KMS-11 (cell line): ENCODE data around the gene PDE1C.

Experiments used
- H2AFZ ChIP-seq: fragments of 200-600 bp; sonication (generic); 2 replicates; pipeline ENCODE4 v1.6.1; 2016; ENCODE audit warnings: antibody characterized with exemption, mixed run types, low read depth
- H3K27ac ChIP-seq: fragments of 200-600 bp; sonication (generic); 2 replicates; pipeline ENCODE4 v1.6.1; 2016; ENCODE audit warnings: mild to moderate bottlenecking, mixed run types
- H3K27me3 ChIP-seq: fragments of 200-600 bp; sonication (generic); 2 replicates; pipeline ENCODE4 v1.6.1; 2017; ENCODE audit warnings: mild to moderate bottlenecking, low read depth, mixed run types, moderate library complexity; ENCODE audit not compliant: insufficient read depth
- H3K36me3 ChIP-seq: fragments of 200-600 bp; sonication (generic); 2 replicates; pipeline ENCODE4 v1.6.1; 2017; ENCODE audit warnings: mild to moderate bottlenecking, mixed run types; ENCODE audit not compliant: insufficient read depth
- H3K4me1 ChIP-seq: fragments of 200-600 bp; sonication (generic); 2 replicates; pipeline ENCODE4 v1.6.1; 2016; ENCODE audit warnings: mild to moderate bottlenecking, low read depth, mixed run types; ENCODE audit not compliant: poor library complexity, severe bottlenecking
- H3K4me2 ChIP-seq: fragments of 200-600 bp; sonication (generic); 2 replicates; pipeline ENCODE4 v1.7.0; 2016; ENCODE audit warnings: mild to moderate bottlenecking, mixed run types
- H3K4me3 ChIP-seq: fragments of 200-600 bp; sonication (generic); IDR thresholded peaks from 2 replicates; pipeline ENCODE4 v1.6.1; 2017; ENCODE audit warnings: low read depth, low read length, mixed read lengths; ENCODE audit not compliant: insufficient read depth
- H3K79me2 ChIP-seq: fragments of 200-600 bp; sonication (generic); 2 replicates; pipeline ENCODE4 v1.6.1; 2016; ENCODE audit warnings: low read depth, mixed run types; ENCODE audit not compliant: insufficient read depth
- H3K9ac ChIP-seq: fragments of 200-600 bp; sonication (generic); 2 replicates; pipeline ENCODE4 v1.6.1; 2016; ENCODE audit warnings: mild to moderate bottlenecking, mixed run types
- H4K20me1 ChIP-seq: fragments of 200-600 bp; sonication (generic); 2 replicates; pipeline ENCODE4 v1.6.1; 2016; ENCODE audit warnings: mild to moderate bottlenecking, mixed run types; ENCODE audit not compliant: insufficient read depth
- TF ChIP-seq, protein P1 (sequence below): fragments of 200-600 bp; sonication (generic); conservative IDR thresholded peaks from 2 replicates; pipeline ENCODE4 v1.6.1; 2017; ENCODE audit warnings: low read depth, mild to moderate bottlenecking, antibody characterized with exemption, low read length, moderate library complexity, mixed read lengths

Gene PDE1C

DNA sequence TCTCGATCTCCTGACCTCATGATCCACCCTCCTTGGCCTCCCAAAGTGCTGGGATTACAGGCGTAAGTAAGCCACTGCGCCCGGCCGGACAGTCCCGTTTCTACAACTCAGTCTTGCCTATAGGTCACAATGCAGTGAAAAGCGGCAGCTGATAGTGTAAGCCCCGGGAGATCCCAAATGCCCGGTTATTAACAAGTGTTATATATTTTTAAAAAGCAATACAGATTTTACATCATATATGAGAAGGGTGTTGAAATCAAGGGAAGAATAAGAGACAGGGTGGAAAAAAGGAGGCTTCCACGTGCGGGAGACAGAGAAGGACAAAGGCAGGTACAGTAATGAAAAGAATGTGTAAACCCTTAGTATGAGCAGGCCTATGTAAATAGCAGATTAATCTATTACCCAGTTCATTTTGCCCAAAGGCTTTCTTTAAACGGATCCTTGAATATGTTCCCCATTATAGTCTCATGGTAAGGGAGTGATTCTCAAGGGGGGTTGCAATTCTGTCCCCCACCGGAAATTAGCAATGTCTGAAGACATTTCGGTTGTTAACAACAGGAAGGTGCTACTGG lies 170.8 kb downstream of the PDE1C start:
- no peak overlapping the region for H3K4me2 ChIP-seq
- no peak overlapping the region for H3K27ac ChIP-seq
- no peaks in the 10 kb centered on the region for H3K36me3 ChIP-seq
- no peaks in the 10 kb centered on the region for H3K27me3 ChIP-seq
- H3K4me1 ChIP-seq = no peaks in the 10 kb centered on the region
- no peak overlapping the region for H3K9ac ChIP-seq
- H2AFZ ChIP-seq = no peak overlapping the region
- no peaks in the 10 kb centered on the region for H3K79me2 ChIP-seq
- no peaks in the 10 kb centered on the region for H4K20me1 ChIP-seq
- H3K4me3 ChIP-seq = no peak overlapping the region
- TF ChIP-seq, protein P1, sequence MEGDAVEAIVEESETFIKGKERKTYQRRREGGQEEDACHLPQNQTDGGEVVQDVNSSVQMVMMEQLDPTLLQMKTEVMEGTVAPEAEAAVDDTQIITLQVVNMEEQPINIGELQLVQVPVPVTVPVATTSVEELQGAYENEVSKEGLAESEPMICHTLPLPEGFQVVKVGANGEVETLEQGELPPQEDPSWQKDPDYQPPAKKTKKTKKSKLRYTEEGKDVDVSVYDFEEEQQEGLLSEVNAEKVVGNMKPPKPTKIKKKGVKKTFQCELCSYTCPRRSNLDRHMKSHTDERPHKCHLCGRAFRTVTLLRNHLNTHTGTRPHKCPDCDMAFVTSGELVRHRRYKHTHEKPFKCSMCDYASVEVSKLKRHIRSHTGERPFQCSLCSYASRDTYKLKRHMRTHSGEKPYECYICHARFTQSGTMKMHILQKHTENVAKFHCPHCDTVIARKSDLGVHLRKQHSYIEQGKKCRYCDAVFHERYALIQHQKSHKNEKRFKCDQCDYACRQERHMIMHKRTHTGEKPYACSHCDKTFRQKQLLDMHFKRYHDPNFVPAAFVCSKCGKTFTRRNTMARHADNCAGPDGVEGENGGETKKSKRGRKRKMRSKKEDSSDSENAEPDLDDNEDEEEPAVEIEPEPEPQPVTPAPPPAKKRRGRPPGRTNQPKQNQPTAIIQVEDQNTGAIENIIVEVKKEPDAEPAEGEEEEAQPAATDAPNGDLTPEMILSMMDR = no peak

GRCh38 chr7:31896925-31897324 lies 173.3 kb downstream of the PDE1C start:
- H4K20me1 ChIP-seq = no peaks in the 10 kb centered on the region
- no peak overlapping the region for H3K27ac ChIP-seq
- H3K79me2 ChIP-seq = no peaks in the 10 kb centered on the region
- H3K36me3 ChIP-seq = no peaks in the 10 kb centered on the region
- no peaks in the 10 kb centered on the region for H3K4me1 ChIP-seq
- no peaks in the 10 kb centered on the region for H3K27me3 ChIP-seq
- no peak overlapping the region for H3K4me3 ChIP-seq
- TF ChIP-seq, protein P1 = no peak
- no peak overlapping the region for H3K9ac ChIP-seq
- H3K4me2 ChIP-seq = no peak overlapping the region
- H2AFZ ChIP-seq = no peak overlapping the region

GRCh38 chr7:31894308-31894707 lies 175.9 kb downstream of the PDE1C start:
- H3K36me3 ChIP-seq = no peaks in the 10 kb centered on the region
- no peaks in the 10 kb centered on the region for H3K27me3 ChIP-seq
- H3K27ac ChIP-seq = no peak overlapping the region
- no peaks in the 10 kb centered on the region for H4K20me1 ChIP-seq
- no peaks in the 10 kb centered on the region for H3K4me1 ChIP-seq
- H3K4me3 ChIP-seq = no peak overlapping the region
- no peak overlapping the region for H2AFZ ChIP-seq
- H3K4me2 ChIP-seq = no peak overlapping the region
- TF ChIP-seq, protein P1 = no peak
- no peaks in the 10 kb centered on the region for H3K79me2 ChIP-seq
- no peak overlapping the region for H3K9ac ChIP-seq

DNA sequence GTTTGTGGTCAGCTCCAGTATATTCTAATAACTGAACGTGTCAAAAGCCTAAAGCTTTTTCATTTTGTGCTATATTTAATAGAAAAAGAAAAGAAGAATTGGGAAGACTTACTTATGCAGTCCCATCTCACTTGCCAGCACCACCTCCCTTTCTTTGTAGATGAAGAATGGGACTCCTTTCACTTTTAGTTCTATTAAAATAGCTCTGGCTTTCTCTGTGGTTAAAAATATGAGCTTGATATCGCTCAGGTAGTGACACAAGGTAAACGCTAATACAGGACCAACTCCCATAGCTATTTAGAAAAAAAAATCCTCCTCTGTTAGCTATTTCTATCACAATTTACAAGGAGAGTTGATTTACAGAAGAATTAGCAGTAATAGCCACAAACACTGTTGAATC lies 176.8 kb downstream of the PDE1C start:
- TF ChIP-seq, protein P1 = no peak
- Histone ChIP-seq H3K79me2 (no peaks in the 10 kb centered on the region), H4K20me1 (no peaks in the 10 kb centered on the region), H3K4me3 (no peak overlapping the region), H3K9ac (no peak overlapping the region), H3K36me3 (no peaks in the 10 kb centered on the region), H3K4me1 (no peaks in the 10 kb centered on the region), H3K4me2 (no peak overlapping the region), H2AFZ (no peak overlapping the region), H3K27ac (no peak overlapping the region), H3K27me3 (no peaks in the 10 kb centered on the region)
